Endodermal cell (in vitro differentiated cells): ENCODE measurements around the gene ADAMTS4. TPM values are rescaled to one million over a fixed set of nuclear protein-coding genes. Genes with fewer than 3 reads are reported as not detected.

Experiments used
- DNase-seq: peaks from one replicate; pipeline ENCODE4 v3.0.0-alpha.2; 2017
- H3K27ac ChIP-seq: 2 replicates; pipeline ENCODE4 v1.5.1; 2013; ENCODE audit warnings: mild to moderate bottlenecking, low read depth, low read length, moderate library complexity
- H3K27me3 ChIP-seq: 2 replicates; pipeline ENCODE4 v1.6.1; 2013; ENCODE audit warnings: mild to moderate bottlenecking, low read length, moderate library complexity; ENCODE audit not compliant: insufficient read depth, control insufficient read depth, poor library complexity, severe bottlenecking
- H3K36me3 ChIP-seq: 2 replicates; pipeline ENCODE4 v1.7.0; 2013; ENCODE audit warnings: mild to moderate bottlenecking, low read length, moderate library complexity; ENCODE audit not compliant: control insufficient read depth, insufficient read depth
- H3K4me1 ChIP-seq: one replicate; pipeline ENCODE4 v1.7.0; 2013; ENCODE audit warnings: low read length; ENCODE audit not compliant: control insufficient read depth, insufficient read depth
- H3K4me3 ChIP-seq: 2 replicates; pipeline ENCODE4 v1.5.1; 2013; ENCODE audit warnings: mild to moderate bottlenecking, low read length, moderate library complexity
- H3K9ac ChIP-seq: 2 replicates; pipeline ENCODE4 v1.6.1; 2013; ENCODE audit warnings: mild to moderate bottlenecking, low read length, moderate library complexity; ENCODE audit not compliant: poor library complexity, severe bottlenecking; ENCODE audit errors: extremely low read depth
- H3K9me3 ChIP-seq: 2 replicates; pipeline ENCODE4 v1.6.1; 2013; ENCODE audit warnings: mild to moderate bottlenecking, low read length, moderate library complexity; ENCODE audit not compliant: control insufficient read depth
- H3K27ac Mint-ChIP-seq: 2 replicates; pipeline ENCODE4 v1.8.0; 2020; ENCODE audit warnings: mixed read lengths
- H3K27me3 Mint-ChIP-seq: 2 replicates; pipeline ENCODE4 v1.8.0; 2021; ENCODE audit warnings: mild to moderate bottlenecking, mixed read lengths; ENCODE audit not compliant: insufficient read depth
- H3K36me3 Mint-ChIP-seq: 2 replicates; pipeline ENCODE4 v1.8.0; 2020; ENCODE audit warnings: low read depth, mixed read lengths
- H3K4me1 Mint-ChIP-seq: 2 replicates; pipeline ENCODE4 v1.8.0; 2020; ENCODE audit warnings: mixed read lengths
- H3K4me3 Mint-ChIP-seq: 2 replicates; pipeline ENCODE4 v1.8.0; 2020; ENCODE audit warnings: mild to moderate bottlenecking, moderate library complexity, mixed read lengths
- H3K9me3 Mint-ChIP-seq: 2 replicates; pipeline ENCODE4 v1.8.0; 2020; ENCODE audit warnings: mild to moderate bottlenecking, mixed read lengths
- CTCF ChIP-seq: fragments of 200-600 bp; sonication (generic); conservative IDR thresholded peaks from 2 replicates; pipeline ENCODE4 v1.5.0; 2021; ENCODE audit warnings: antibody characterized with exemption, mild to moderate bottlenecking
- WGBS, 2 experiments: methylation state at CpG; one replicate each; pipeline versions ENCODE4 v1.1.5 to v1.1.7; 2013; ENCODE audit warnings: missing lambda C conversion rate in 2 of 2, mixed read lengths in 1 of 2; ENCODE audit not compliant: insufficient coverage in 1 of 2, insufficient read length in 1 of 2; 5-methylcytosine and 5-hydroxymethylcytosine counted together
- total RNA-seq, 2 donors: library from RNA; stranded (reverse); fragmentation: NEBNext Ultra II Directional in 1 of 2; extraction: Animal tissue kit (Norgen Biotek cat#: 25700) in 1 of 2; gene quantifications; 2 replicates in 1 of 2; 3 replicates in 1 of 2; pipeline ENCODE4 v1.2.1, GENCODE V29; 2021

The ADAMTS4 gene
- total RNA-seq, 2 donors from 2014 or later = 4.4 to 9.6 TPM

GRCh38 chr1:161171191-161171590 lies 27.7 kb downstream of the ADAMTS4 start:
- 77 to 90% methylated on average over 3 to 5 of the region's 5 CpGs for WGBS, 2 experiments
- Mint-ChIP-seq H3K9me3 (no peaks in the 10 kb centered on the region), H3K27me3 (no peaks in the 10 kb centered on the region), H3K4me3 (no peak overlapping the region), H3K4me1 (peaks cover 6% of the 10 kb centered on the region), H3K36me3 (peaks cover 47% of the 10 kb centered on the region), H3K27ac (no peak overlapping the region)
- Histone ChIP-seq H3K9ac (no peak overlapping the region), H3K4me1 (no peaks in the 10 kb centered on the region), H3K27me3 (no peaks in the 10 kb centered on the region), H3K27ac (no peak overlapping the region), H3K4me3 (no peak overlapping the region), H3K36me3 (peaks cover 59% of the 10 kb centered on the region), H3K9me3 (no peaks in the 10 kb centered on the region)
- no peak for DNase-seq
- TF ChIP-seq CTCF = peak; percentile 56

- no peak overlapping the region for H3K27ac ChIP-seq
- Mint-ChIP-seq H3K4me3 (no peak overlapping the region), H3K36me3 (peaks cover 36% of the 10 kb centered on the region), H3K27me3 (no peaks in the 10 kb centered on the region), H3K9me3 (no peaks in the 10 kb centered on the region), H3K4me1 (peaks cover 15% of the 10 kb centered on the region), H3K27ac (no peak overlapping the region)
- H3K9me3 ChIP-seq = no peaks in the 10 kb centered on the region
- 94 to 98% methylated on average over 7 to 9 of the region's 9 CpGs for WGBS, 2 experiments
- DNase-seq = no peak
- TF ChIP-seq CTCF = no peak
- H3K9ac ChIP-seq = no peak overlapping the region
- no peaks in the 10 kb centered on the region for H3K27me3 ChIP-seq
- peaks cover 59% of the 10 kb centered on the region for H3K36me3 ChIP-seq
- H3K4me3 ChIP-seq = no peak overlapping the region
- H3K4me1 ChIP-seq = peaks cover 5% of the 10 kb centered on the region
These were observed 29.9 kb downstream of the ADAMTS4 start for GRCh38 chr1:161168906-161169305.

GRCh38 chr1:161166669-161167548 lies 31.9 kb downstream of the ADAMTS4 start:
- Mint-ChIP-seq H3K4me3 (peak overlapping the region; percentile 85), H3K4me1 (peaks cover 15% of the 10 kb centered on the region), H3K27me3 (no peaks in the 10 kb centered on the region), H3K36me3 (peaks cover 31% of the 10 kb centered on the region), H3K9me3 (no peaks in the 10 kb centered on the region), H3K27ac (peak overlapping the region; percentile 95)
- H3K4me1 ChIP-seq = peaks cover 5% of the 10 kb centered on the region
- peaks cover 55% of the 10 kb centered on the region for H3K36me3 ChIP-seq
- no peak overlapping the region for H3K27ac ChIP-seq
- WGBS, 2 experiments = 0 to 10% methylated on average over 3 to 33 of the region's 33 CpGs
- no peaks in the 10 kb centered on the region for H3K9me3 ChIP-seq
- no peaks in the 10 kb centered on the region for H3K27me3 ChIP-seq
- H3K9ac ChIP-seq = peak overlapping the region; percentile 69
- DNase-seq = peak; percentile 78
- peak; percentile 20 for TF ChIP-seq CTCF
- H3K4me3 ChIP-seq = peak overlapping the region; percentile 94
